ENCODE data around the gene PEDS1. TPM values are rescaled to one million over a fixed set of nuclear protein-coding genes. Genes with fewer than 3 reads are reported as not detected.
A peak's percentile ranks its signal among the peaks of the same experiment; 100 is the strongest.
"Not testable (repeated sequence)": the region's sequence is repeated elsewhere in the genome, so short reads cannot be mapped to it uniquely, and the experiment has no call there.

PEDS1 gene
- total RNA-seq, 4 donors from 2014 or later, result 24.1 to 46.3 (median 31.8) TPM

DNA sequence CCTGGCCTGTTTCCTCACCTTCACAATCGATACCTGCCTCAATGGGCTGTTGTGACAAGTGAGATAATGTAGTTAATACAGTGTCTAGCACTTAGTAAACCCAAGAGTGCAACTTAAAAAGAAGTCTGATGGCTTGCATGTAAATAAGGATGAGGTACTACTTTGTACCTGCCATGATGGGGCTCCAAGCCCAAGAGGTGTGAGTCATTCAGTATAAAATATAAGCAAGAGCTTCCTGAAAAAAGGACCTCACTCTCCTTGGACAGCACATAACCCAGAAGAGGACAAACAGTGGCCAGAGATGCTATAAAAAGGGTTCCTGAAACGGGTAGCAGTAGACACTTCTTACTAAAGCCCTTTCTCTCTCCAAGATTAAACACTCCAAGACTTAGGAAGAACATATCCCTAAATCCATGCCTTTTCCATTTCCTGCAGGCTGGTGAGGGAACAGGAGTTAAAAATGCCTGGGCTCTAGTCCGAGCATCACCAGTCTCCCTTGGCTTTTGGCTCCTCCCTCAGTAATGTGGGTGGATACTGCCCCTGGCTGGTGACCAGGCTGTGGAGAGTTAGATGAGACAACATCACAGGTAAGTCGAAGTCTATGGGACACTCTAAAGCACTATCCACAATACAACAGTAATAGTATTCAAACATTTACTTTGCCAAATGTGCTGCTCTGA, 44.8 kb downstream of the PEDS1 start:
- 23 to 43% methylated on average over 2 to 4 of the region's 4 CpGs for WGBS, 2 donors (ENCODE audit: low coverage in 1 of 2)
- no peaks in the 10 kb centered on the region for H3K27me3 ChIP-seq
- H3K4me3 ChIP-seq, result no peak overlapping the region
- no peak for ATAC-seq
- TF ChIP-seq, protein P1, sequence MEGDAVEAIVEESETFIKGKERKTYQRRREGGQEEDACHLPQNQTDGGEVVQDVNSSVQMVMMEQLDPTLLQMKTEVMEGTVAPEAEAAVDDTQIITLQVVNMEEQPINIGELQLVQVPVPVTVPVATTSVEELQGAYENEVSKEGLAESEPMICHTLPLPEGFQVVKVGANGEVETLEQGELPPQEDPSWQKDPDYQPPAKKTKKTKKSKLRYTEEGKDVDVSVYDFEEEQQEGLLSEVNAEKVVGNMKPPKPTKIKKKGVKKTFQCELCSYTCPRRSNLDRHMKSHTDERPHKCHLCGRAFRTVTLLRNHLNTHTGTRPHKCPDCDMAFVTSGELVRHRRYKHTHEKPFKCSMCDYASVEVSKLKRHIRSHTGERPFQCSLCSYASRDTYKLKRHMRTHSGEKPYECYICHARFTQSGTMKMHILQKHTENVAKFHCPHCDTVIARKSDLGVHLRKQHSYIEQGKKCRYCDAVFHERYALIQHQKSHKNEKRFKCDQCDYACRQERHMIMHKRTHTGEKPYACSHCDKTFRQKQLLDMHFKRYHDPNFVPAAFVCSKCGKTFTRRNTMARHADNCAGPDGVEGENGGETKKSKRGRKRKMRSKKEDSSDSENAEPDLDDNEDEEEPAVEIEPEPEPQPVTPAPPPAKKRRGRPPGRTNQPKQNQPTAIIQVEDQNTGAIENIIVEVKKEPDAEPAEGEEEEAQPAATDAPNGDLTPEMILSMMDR (IDR thresholded peaks at IDR 0.05), result peak in 1 of 4 experiments; percentile 22
- TF ChIP-seq EP300 (IDR thresholded peaks at IDR 0.05), result no peak
- TF ChIP-seq POLR2AphosphoS5 (IDR thresholded peaks at IDR 0.05), result no peak
- H3K4me1 ChIP-seq, result peaks cover 3 to 91% (median 45%) of the 10 kb centered on the region in 3 donors
- no peaks in the 10 kb centered on the region for H3K9me3 ChIP-seq
- peak overlapping the region in 3 of 4 donors; percentile 44 to 98 (median 96) for H3K27ac ChIP-seq
- H3K36me3 ChIP-seq, result no peaks in the 10 kb centered on the region

DNA sequence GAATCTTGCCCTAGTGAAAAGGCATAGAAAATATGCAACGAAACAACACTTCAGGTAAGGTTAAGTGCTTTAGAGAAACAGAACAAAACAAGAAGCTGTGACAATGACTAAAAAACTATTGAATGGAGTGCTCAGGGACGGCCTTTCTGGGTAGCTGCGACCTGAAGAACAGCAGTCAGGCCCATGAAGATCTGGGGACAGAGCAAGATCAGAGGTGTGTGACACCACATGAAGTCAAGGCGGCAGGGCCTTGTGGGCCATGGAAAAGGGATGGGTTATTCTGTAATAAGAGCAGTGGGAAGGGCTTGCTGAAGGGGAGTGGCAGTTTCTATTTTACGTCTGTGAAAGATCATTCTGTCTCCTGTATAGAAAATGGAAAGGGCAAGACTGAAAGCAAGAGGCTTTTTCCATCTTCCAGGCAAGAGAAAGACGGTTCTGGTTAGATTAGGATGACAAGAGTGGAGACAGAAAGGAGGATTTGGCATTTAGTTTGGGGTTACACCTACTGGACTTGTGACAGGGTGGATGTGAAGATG, 45.7 kb downstream of the PEDS1 start:
- no peaks in the 10 kb centered on the region for H3K36me3 ChIP-seq
- TF ChIP-seq, protein P1 (IDR thresholded peaks at IDR 0.05), result no peak
- TF ChIP-seq POLR2A (IDR thresholded peaks at IDR 0.05) (no peak), EP300 (IDR thresholded peaks at IDR 0.05) (no peak), POLR2AphosphoS5 (IDR thresholded peaks at IDR 0.05) (no peak)
- no peaks in the 10 kb centered on the region for H3K9me3 ChIP-seq
- no peak for ATAC-seq
- peak overlapping the region; percentile 5 to 98 (median 70) for H3K27ac ChIP-seq
- no peak overlapping the region for H3K4me3 ChIP-seq
- 49 to 53% methylated on average over 5 to 6 of the region's 6 CpGs for WGBS, 2 donors (ENCODE audit: low coverage in 1 of 2)
- H3K27me3 ChIP-seq, result no peaks in the 10 kb centered on the region
- peaks cover 3 to 93% (median 41%) of the 10 kb centered on the region in 3 donors for H3K4me1 ChIP-seq

DNA sequence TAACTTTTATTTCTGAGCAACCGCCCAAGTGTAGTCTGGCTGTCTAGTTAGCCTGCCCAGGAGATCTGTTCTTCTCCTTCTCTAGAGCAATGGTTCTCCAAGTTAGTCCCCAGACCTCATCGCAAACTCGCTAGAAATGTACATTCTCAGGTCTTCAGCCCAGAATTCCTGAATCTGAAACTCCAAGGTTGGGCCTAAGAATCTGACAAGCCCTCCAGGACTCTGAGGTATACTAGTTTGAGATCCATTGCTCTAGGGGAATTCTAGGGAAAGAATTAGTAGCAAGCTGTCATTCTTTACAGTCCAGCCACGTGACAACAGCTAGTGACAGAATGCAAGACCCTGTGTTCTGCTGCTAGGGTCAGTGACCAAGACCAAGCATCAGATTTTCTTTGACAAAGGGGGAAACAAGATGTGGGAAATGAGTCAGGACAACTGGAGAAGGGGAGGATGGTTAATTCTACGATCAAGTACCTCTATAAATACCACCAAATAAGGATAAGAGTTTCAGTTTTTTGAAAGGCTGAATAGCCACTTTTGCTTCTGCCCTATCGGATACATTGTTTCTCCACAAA, 46.4 kb downstream of the PEDS1 start:
- Histone ChIP-seq H3K27me3 (no peaks in the 10 kb centered on the region), H3K36me3 (no peaks in the 10 kb centered on the region), H3K4me1 (peaks cover 3 to 99% (median 41%) of the 10 kb centered on the region in 3 donors), H3K9me3 (no peaks in the 10 kb centered on the region), H3K4me3 (no peak overlapping the region), H3K27ac (peak overlapping the region; percentile 14 to 98 (median 67))
- 59 to 71% methylated on average over 4 to 6 of the region's 6 CpGs for WGBS, 2 donors (ENCODE audit: low coverage in 1 of 2)
- ATAC-seq, result no peak
- TF ChIP-seq EP300 (IDR thresholded peaks at IDR 0.05), result no peak

DNA sequence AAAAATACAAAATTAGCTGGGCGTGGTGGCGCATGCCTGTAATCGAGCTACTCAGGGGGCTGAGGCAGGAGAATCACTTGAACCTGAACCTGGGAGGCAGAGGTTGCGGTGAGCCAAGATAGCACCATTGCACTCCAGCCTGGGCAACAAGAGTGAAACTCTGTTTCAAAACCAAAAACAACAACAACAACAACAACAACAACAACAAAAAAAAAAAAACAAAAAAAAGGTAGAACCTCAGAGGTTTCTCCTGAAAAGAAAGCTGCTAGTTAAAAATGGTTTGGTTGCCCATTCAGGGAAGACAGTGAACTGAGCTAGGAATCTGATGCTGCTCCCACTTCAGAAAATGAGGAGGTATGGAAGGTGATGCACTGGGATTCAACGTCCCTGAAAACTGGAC, 46.9 kb downstream of the PEDS1 start:
- H3K27me3 ChIP-seq, H3K4me3 ChIP-seq, ATAC-seq, H3K9me3 ChIP-seq, H3K36me3 ChIP-seq: not testable (repeated sequence)
- Histone ChIP-seq H3K27ac (peak overlapping the region in 3 of 4 donors; percentile 38 to 98 (median 96)), H3K4me1 (peaks cover 6 to 99% (median 38%) of the 10 kb centered on the region in 3 donors)
- WGBS, 2 donors (ENCODE audit: low coverage in 1 of 2), result 67% methylated on average over 4 to 5 of the region's 5 CpGs

Other genes with a start within 250 kb of the PEDS1 start
- gene SPATA2, start 238.2 kb downstream of the PEDS1 start, total RNA-seq, result 1 to 10 TPM; 2.7 to 7.2 (median 4.9) TPM
- 100 to 1,000 TPM in 2 of 4 donors, 10 to 100 TPM in 2; 80.3 to 109 (median 101) TPM for gene RNF114, start 217.3 kb downstream of the PEDS1 start, total RNA-seq
- 1 to 10 TPM in 3 of 4 donors, under 1 TPM in 1; 0.79 to 2.6 (median 1.2) TPM for gene SNAI1, start 170.7 kb downstream of the PEDS1 start, total RNA-seq
- 100 to 1,000 TPM in 2 of 4 donors, 10 to 100 TPM in 2; 69.3 to 110 (median 87.9) TPM for gene UBE2V1, start 40.6 kb downstream of the PEDS1 start, total RNA-seq
- gene CEBPB, start 37.1 kb upstream of the PEDS1 start, total RNA-seq, result 100 to 1,000 TPM in 3 of 4 donors, 10 to 100 TPM in 1; 85.2 to 125 (median 108) TPM

Data from gastroesophageal sphincter (tissue), 4 donors.